NCI-H748 treated with DMSO at 0.1 percent for 48 hours (cell line): ENCODE results near the gene HNF4A.

ENCODE experiments used
- DNase-seq: peaks from one replicate; lab custom pipeline; 2025; lab: John Stamatoyannopoulos, UW

Gene HNF4A

GRCh38 chr20:44392776-44393607 lies 37.5 kb downstream of the HNF4A start:
- DNase-seq = no peak

- DNase-seq = no peak
These were observed 38.3 kb downstream of the HNF4A start for GRCh38 chr20:44393608-44394451.

GRCh38 chr20:44394452-44394701 lies 38.9 kb downstream of the HNF4A start:
- DNase-seq = no peak

- no peak for DNase-seq
These were observed 39.4 kb downstream of the HNF4A start for GRCh38 chr20:44394702-44395460.

- no peak for DNase-seq
These were observed 40.2 kb downstream of the HNF4A start for GRCh38 chr20:44395461-44396340.

- DNase-seq = no peak
These were observed 41.1 kb downstream of the HNF4A start for GRCh38 chr20:44396369-44397130.

- no peak for DNase-seq
These were observed 42.8 kb downstream of the HNF4A start for GRCh38 chr20:44398335-44398734.

GRCh38 chr20:44399446-44399845 lies 43.9 kb downstream of the HNF4A start:
- no peak for DNase-seq

- DNase-seq = no peak
These were observed 45.1 kb downstream of the HNF4A start for GRCh38 chr20:44400671-44400969.

GRCh38 chr20:44400970-44401769 lies 45.7 kb downstream of the HNF4A start:
- no peak for DNase-seq

GRCh38 chr20:44401770-44402390 lies 46.4 kb downstream of the HNF4A start:
- no peak for DNase-seq

- no peak for DNase-seq
These were observed 47.1 kb downstream of the HNF4A start for GRCh38 chr20:44402391-44403193.

GRCh38 chr20:44403194-44404112 lies 48.0 kb downstream of the HNF4A start:
- DNase-seq = no peak

GRCh38 chr20:44404204-44405181 lies 49.0 kb downstream of the HNF4A start:
- DNase-seq = no peak

- no peak for DNase-seq
These were observed 49.8 kb downstream of the HNF4A start for GRCh38 chr20:44405257-44405656.

- no peak for DNase-seq
These were observed 50.5 kb downstream of the HNF4A start for GRCh38 chr20:44405785-44406571.
